Prostate gland (tissue), 2 donors: ENCODE results near the gene CA7.

Experiments used
- POLR2A ChIP-seq: fragments of 450-650 bp; IDR thresholded peaks from one replicate; pipeline ENCODE4 v1.6.1; 2016; ENCODE audit warnings: antibody characterized with exemption, mild to moderate bottlenecking
- TF ChIP-seq, protein P1 (sequence below), 4 experiments: fragments of 200-600 bp in 2 of 4; fragments of 450-650 bp in 2 of 4; sonication (generic) in 2 of 4; IDR thresholded peaks; 1 replicate in 3 of 4; 2 replicates in 1 of 4; pipeline ENCODE4 v1.5.1; 2016 to 2019; ENCODE audit warnings: antibody characterized with exemption in 4 of 4, mild to moderate bottlenecking in 2 of 4, moderate library complexity in 2 of 4

DNA sequence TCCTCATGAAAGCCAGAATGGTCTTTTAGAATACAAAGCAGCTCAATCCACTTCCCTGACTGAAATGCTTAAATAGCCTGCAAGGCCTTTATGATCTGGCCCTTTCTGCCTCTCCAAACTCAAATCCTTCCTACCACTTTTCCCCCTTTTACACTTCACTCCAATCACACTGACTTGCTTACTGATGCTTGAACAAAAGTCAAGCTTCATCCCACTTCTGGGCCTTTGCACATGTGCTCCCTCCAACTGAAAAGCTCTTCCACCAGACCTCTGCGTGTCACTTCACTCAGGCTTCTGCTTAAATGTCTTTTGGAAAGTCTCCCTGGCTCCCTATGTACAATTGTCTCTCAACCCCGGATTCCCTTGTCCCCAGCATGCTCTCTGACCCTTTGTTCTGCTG is 29.5 kb upstream of the CA7 start:
- TF ChIP-seq, protein P1, sequence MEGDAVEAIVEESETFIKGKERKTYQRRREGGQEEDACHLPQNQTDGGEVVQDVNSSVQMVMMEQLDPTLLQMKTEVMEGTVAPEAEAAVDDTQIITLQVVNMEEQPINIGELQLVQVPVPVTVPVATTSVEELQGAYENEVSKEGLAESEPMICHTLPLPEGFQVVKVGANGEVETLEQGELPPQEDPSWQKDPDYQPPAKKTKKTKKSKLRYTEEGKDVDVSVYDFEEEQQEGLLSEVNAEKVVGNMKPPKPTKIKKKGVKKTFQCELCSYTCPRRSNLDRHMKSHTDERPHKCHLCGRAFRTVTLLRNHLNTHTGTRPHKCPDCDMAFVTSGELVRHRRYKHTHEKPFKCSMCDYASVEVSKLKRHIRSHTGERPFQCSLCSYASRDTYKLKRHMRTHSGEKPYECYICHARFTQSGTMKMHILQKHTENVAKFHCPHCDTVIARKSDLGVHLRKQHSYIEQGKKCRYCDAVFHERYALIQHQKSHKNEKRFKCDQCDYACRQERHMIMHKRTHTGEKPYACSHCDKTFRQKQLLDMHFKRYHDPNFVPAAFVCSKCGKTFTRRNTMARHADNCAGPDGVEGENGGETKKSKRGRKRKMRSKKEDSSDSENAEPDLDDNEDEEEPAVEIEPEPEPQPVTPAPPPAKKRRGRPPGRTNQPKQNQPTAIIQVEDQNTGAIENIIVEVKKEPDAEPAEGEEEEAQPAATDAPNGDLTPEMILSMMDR (IDR thresholded peaks at IDR 0.05), result no peak
- TF ChIP-seq POLR2A, result no peak
